GM18858 (cell line): Measurements from ENCODE around the gene TRAPPC10.
"Not testable (repeated sequence)": the region's sequence is repeated elsewhere in the genome, so short reads cannot be mapped to it uniquely, and the experiment has no call there.

ENCODE experiments used
- ATAC-seq: cut with Tn5 transposase; IDR thresholded peaks from one replicate; pipeline ENCODE4 v1.9.1; 2021; ENCODE audit not compliant: unreplicated experiment

TRAPPC10 gene

DNA sequence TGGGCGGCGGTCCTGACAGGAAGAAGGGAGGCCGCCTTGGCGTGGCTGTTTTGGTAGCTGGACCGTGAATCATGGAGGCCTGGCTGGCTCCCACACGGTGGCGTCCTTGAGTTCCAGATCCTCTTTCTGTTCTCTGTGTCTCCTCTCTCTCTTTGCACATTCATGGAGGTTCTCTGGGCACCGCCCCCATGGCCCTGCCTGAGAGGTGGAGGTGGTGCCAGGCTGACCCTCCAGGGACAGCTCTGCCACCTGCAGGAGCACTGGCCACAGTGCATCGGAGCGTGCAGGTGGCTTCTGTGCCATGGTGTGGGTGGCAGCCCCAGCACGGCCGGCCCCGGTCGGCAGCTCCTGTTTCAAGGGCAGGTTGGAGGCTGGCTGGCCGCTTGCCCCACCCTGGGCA is 125.9 kb downstream of the TRAPPC10 start:
- peak; percentile 40 for ATAC-seq

DNA sequence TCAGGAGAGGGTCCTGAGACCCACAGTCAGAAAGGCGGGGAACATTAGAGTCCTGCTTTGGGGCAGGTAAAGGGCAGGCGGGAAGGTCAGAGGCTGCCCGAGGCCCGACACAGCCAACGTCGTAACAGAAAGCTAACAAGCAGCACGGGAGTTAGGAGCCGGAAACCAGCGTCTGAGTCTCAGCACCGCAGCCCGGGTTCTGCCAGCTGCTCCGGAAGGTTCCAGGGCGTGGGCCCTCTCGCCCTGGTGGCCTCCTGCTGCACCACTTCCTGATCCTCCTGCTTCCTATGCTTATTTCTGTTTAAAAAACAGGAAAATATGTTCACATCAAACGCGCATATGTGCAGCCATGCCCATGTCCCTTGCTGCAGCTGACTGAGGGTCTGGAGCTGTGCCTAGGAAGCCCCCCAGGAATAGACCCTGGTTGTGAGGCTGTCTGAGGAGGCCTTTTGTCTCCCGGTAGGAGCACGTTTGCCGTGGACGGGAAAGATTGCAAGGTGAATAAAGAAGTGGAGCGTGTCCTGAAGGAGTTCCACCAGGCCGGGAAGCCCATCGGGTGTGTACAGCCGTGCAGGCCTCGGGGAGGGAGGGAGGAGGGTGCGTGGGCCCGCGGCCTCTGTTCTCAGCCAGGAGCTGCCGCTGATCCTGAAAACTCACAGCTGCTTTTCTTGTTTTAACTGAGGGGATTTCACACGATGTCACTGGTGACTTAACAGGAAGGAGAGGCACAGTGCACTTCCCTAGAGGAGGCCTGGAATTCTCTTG is 127.9 kb downstream of the TRAPPC10 start:
- ATAC-seq = not testable (repeated sequence)

- not testable (repeated sequence) for ATAC-seq
Measured at GRCh38 chr21:44140552-44140932, 128.4 kb downstream of the TRAPPC10 start.

GRCh38 chr21:44142470-44142869 is 130.4 kb downstream of the TRAPPC10 start:
- ATAC-seq = not testable (repeated sequence)

DNA sequence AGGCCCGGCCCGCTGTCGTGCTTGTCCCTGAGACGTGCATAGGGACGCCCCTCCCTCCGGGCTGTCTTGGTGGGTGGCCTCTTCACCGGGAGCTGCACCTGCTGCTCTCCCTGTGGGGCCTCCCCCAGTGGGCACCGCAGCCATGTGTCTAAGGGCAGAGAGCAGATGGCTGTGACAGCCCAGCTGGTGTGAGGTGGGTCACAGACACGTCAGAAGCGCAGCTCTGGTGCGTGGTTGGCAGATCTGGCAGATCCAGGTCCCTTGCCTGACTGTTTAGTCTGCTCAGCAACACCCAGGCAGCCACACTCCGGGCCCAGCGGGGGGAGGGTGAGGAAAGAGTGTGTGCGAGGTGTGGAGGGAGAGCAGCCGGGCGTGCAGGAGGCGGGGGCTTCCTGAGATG is 131.3 kb downstream of the TRAPPC10 start:
- ATAC-seq = not testable (repeated sequence)

DNA sequence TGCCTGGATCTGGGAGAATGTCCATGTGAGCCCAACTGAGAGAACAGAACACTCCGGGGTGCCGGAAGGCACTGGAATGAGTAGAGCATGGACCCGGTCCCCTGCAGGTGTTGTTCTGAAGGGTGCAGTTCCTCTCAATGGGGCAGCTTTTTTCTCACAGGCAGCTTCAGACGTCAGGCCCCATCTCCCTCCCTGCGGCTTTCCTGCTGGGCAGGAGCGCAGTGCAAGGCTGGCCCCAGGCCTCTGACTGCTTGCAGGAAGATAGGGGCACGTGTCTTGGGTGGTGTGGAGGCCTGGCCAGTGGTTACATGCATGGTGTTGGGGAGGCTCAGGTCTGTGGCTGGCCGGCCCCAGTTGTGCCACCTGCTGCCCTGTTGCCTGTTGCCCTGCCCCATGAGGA is 131.9 kb downstream of the TRAPPC10 start:
- ATAC-seq = not testable (repeated sequence)

DNA sequence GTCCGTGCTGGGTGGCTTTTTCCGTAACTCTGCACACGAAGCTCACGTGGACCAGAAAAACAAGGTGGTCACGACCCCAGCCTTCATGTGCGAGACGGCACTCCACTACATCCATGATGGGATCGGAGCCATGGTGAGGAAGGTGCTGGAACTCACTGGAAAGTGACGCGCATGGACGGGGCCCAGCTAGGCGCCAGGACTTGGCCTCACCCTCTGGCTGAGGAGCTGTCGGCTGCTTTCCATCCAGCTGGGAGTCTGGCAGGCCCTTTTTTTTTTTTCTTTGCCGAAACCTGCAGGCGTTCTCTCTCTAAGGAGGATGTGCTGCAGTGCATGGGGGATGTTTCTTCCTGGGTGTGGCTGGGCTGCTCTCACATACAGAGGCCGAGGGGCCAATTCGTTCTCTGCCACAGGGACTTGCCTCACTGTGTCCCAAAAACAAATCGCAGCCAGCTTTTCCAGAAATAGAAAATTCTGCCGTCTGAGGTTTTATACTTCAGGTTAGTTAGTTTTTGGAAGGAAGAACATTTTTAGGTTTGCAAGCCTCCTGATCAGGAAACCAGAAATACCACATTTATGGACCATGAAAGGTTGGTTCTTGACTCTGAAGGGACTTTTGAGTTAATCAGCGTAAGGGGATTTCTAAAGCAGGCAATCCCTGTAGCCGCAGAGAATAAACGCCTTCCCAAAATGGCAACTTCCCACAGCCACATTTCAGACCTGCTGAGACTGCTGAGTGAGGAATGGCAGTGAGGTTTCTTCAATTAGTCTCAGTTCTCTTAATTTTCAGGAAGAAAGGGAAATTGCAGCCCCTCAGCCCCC is 132.9 kb downstream of the TRAPPC10 start:
- ATAC-seq = not testable (repeated sequence)

DNA sequence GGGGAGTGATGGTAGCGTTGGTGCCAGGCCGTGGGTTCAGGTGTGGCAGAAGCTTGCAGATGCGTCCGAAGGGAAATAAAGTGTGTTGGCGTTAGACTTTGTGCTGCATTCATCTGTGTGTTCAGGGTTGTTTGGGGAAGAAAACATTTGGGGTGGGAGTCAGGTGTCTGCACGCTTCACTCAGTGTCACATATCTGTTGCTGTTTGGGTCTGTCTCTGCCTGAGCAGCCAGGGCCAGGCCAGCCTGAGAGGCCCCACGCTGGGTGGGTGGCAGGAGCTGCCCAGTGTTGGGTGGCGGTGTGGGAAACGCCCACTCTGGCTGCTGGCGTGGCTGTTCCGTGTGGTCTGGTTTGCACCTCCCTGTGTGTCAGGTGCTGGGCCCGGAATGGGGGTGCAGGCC is 133.5 kb downstream of the TRAPPC10 start:
- ATAC-seq = not testable (repeated sequence)

DNA sequence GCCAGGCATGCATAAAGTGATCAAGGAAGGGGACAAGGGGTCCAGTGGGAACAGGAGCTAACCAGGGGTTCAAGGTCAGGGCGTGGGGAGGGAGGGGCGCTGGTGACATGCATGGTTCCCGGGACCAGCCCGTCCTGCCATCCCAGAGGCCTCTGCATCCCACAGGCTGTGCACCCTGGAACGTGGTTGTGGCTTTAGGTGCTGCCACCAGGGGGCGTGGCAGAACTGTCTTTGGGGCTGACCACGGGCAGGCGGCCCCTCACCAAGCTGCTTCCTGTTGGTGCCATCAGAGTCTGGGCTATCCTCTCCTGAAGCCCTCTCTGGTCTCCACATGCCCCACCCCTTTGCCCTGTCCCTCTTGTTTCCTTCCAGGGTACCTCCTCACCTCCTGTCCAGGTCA is 135.0 kb downstream of the TRAPPC10 start:
- not testable (repeated sequence) for ATAC-seq

GRCh38 chr21:44150255-44150654 is 138.1 kb downstream of the TRAPPC10 start:
- not testable (repeated sequence) for ATAC-seq

DNA sequence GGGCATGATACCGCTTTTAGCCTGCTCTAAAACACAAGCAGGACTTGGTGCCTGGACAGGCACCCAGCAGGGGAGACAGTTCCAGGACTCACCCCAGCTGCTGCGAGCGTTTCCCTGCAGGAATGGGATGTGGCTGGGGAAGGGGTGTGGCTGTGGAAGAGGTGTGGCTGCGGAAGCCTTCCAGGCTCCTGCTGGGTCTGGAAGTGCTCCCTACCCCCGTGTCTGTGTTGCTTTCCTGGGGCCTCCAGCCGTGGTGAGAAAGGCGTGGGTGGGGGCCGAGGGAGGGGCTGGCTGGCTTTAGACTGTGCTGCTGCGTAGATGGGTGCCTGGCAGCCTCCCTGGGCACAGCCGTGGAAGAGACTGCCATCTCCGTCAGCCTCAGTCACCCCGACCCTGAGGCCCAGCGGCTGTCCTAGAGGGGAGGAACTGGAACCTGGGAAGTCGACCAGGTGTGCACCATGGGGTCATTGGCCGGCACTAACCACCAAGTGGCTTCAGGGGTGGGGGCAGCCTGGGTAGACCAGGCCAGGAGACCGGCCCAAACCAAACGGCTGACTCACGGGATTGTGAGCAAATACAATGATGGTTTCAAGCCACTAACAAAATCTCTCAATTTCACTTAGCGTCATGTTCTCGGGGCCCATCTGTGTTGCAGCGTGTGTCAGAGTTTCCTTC is 141.2 kb downstream of the TRAPPC10 start:
- ATAC-seq = not testable (repeated sequence)

DNA sequence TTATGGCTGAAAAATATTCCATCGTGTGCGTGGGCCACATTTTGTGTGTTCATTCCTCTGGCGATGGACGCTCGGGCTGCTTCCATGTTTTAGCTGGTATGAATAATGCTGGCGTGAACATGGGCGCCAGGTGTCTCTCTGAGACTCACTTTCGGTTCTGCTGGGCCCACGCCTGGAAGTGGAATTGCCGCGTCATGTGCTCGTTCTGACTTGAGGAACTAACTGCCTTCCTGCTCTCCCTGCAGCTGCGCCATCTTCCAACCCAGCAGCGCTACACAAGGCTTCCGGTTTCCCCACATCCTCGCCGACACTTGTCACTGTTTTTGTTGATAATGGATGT is 141.8 kb downstream of the TRAPPC10 start:
- ATAC-seq = not testable (repeated sequence)

DNA sequence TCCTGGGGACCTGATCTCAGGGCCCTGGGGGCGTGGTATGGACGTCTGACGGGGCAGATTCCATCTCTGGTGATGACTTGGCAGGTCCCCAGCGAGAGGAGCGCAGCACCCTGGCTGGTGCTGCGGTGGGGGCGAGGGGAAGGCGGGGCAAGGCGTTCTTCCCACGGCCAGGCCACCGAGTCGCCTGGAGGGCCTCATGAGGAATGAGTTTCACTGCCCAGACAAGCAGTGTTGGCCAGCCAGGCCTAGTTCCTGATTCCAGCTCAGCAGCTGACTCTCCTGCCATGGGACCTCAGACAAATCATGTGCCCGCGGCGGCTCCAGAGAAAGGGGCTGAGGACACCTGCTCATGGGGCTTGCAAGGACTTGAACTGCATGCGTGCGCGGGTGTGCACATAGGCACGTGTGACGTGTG is 142.7 kb downstream of the TRAPPC10 start:
- ATAC-seq = peak; percentile 24

DNA sequence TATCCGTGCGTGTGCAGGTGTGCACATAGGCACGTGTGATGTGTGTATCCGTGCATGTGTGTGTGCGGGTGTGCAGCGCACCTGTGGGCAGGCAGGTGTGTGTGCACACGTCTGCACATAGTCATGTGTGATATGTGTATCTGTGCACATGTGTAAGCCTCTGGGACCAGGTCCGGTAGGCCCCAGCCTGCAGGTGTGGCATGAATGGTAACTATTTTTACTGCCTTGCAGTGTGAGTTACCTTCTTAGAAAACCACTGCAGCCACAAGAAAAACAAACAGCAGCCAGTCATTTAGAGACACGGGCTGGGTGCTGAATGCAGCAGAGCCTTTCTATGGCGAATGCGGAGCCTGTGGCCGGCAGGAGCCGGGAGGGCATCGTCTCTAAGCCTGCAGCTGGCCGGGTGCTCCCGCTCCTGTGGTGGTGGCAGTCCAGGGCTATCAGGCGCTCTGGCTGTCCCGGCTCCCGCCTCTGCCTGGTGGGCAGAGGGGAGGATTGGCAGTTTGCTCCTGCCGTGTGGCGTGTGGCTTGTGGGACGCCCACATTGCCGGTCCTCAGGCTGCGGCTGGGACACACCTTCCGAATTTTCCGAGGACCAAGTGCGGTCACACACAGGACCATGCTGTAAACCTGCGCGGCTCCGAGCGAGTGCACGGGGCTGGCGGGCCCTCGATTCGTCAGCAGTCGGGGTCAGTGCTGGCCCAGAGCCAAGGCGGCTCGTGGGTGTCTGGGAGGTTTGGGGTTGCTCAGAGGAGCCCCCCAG is 143.3 kb downstream of the TRAPPC10 start:
- peak; percentile 46 for ATAC-seq

DNA sequence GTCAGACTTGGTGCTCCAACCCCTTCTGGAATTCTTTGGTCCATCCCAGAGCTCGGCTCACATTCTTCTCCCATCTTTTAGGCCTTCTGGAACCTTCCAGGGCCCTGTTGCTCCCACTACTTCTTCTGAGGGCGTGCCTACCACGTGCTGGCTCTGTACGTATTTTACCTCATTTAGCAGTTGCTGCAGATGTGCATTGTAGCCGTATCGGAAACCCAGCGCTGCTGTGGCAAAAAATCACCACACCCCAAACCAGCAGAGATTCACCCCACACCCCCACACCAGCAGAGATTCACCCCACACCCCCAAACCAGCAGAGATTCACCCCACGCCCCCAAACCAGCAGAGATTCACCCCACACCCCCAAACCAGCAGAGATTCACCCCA is 143.9 kb downstream of the TRAPPC10 start:
- not testable (repeated sequence) for ATAC-seq
